ENCODE data around the gene SCAMP2.

Gene SCAMP2

GRCh38 chr15:74794970-74795349 lies 78.2 kb downstream of the SCAMP2 start:
- DNase-seq (ENCODE audit: low read depth), result no peak

- DNase-seq (ENCODE audit: low read depth), result no peak
Measured at GRCh38 chr15:74794248-74794969, 78.8 kb downstream of the SCAMP2 start.

Measured in CMK (cell line).